Effector memory CD4-positive, alpha-beta T cell (primary cell): ENCODE data around the gene ESF1.

Experiments
- DNase-seq, 3 donors: peaks; one replicate each; pipeline ENCODE4 v3.0.0-alpha.2; 2020
- H3K27ac ChIP-seq: 2 replicates; pipeline ENCODE4 v1.7.0; 2013; ENCODE audit warnings: mild to moderate bottlenecking, low read length, moderate library complexity; ENCODE audit not compliant: insufficient read depth, poor library complexity, severe bottlenecking
- H3K27me3 ChIP-seq: replicated peaks from 2 replicates; pipeline ENCODE4 v1.7.0; 2013; ENCODE audit warnings: mild to moderate bottlenecking, low read length; ENCODE audit not compliant: insufficient read depth, control insufficient read depth, poor library complexity, severe bottlenecking
- H3K36me3 ChIP-seq: 2 replicates; pipeline ENCODE4 v1.7.0; 2013; ENCODE audit warnings: mild to moderate bottlenecking, low read length, moderate library complexity; ENCODE audit not compliant: control insufficient read depth, insufficient read depth
- H3K4me1 ChIP-seq: 2 replicates; pipeline ENCODE4 v1.7.0; 2013; ENCODE audit warnings: low read length, mild to moderate bottlenecking; ENCODE audit not compliant: control insufficient read depth, insufficient read depth, poor library complexity, severe bottlenecking
- H3K4me3 ChIP-seq: 2 replicates; pipeline ENCODE4 v1.7.0; 2013; ENCODE audit warnings: low read length, low read depth, mild to moderate bottlenecking; ENCODE audit not compliant: insufficient read depth, poor library complexity, severe bottlenecking
- H3K9me3 ChIP-seq: 2 replicates; pipeline ENCODE4 v1.7.0; 2013; ENCODE audit warnings: mild to moderate bottlenecking, low read length, moderate library complexity; ENCODE audit not compliant: control insufficient read depth

Gene ESF1

DNA sequence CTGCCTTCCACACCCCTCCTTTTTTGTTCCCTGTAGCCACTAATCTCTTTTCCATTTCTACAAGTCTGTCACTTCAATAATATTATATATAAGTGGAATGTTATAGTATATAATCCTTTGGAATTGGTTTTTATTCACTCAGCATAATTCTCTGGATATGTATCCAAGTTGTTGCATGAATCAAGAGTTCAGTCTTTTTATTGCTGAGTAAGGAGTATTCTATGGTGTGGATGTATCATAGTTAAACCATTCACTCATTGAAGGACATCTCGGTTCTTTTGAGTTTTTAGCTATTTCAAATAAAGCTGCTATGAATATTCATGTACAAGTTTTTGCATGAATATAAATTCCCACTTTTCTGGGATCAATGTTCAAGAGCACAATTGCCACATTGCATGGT is 76.5 kb downstream of the ESF1 start:
- H3K27me3 ChIP-seq, result no peaks in the 10 kb centered on the region
- H3K27ac ChIP-seq, result no peak overlapping the region
- no peaks in the 10 kb centered on the region for H3K36me3 ChIP-seq
- H3K4me3 ChIP-seq, result no peak overlapping the region
- H3K4me1 ChIP-seq, result no peaks in the 10 kb centered on the region
- no peaks in the 10 kb centered on the region for H3K9me3 ChIP-seq
- DNase-seq, result no peak

- no peak for DNase-seq
- Histone ChIP-seq H3K9me3 (no peaks in the 10 kb centered on the region), H3K4me3 (no peak overlapping the region), H3K27ac (no peak overlapping the region), H3K4me1 (no peaks in the 10 kb centered on the region), H3K27me3 (no peaks in the 10 kb centered on the region), H3K36me3 (no peaks in the 10 kb centered on the region)
Observed at GRCh38 chr20:13703265-13703664, 81.5 kb downstream of the ESF1 start.

- Histone ChIP-seq H3K9me3 (no peaks in the 10 kb centered on the region), H3K4me3 (no peak overlapping the region), H3K27me3 (no peaks in the 10 kb centered on the region), H3K4me1 (no peaks in the 10 kb centered on the region), H3K36me3 (no peaks in the 10 kb centered on the region), H3K27ac (no peak overlapping the region)
- DNase-seq, result no peak
Observed at GRCh38 chr20:13701486-13701885, 83.2 kb downstream of the ESF1 start.

DNA sequence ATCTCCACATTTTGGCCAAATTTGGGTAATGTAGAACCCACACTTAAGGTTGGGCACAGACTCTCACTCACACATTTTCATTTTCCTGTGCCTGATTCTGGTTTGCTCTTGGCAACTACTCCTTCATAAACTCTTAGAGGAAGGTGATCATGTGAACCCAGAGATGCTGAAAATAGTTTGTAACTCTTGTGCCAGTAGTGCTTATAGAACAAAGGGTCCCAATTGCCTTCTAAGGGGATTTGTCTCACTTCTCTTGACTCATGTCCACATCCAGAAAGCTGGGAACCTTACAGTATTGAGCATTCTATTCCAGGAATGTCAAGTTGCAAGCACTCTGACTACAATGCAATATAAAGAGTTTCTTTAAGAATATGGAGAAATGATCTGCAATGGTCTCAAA is 84.0 kb downstream of the ESF1 start:
- Histone ChIP-seq H3K27ac (no peak overlapping the region), H3K36me3 (no peaks in the 10 kb centered on the region), H3K4me1 (no peaks in the 10 kb centered on the region), H3K4me3 (no peak overlapping the region), H3K9me3 (no peaks in the 10 kb centered on the region), H3K27me3 (no peaks in the 10 kb centered on the region)
- no peak for DNase-seq

- no peaks in the 10 kb centered on the region for H3K9me3 ChIP-seq
- H3K36me3 ChIP-seq, result no peaks in the 10 kb centered on the region
- no peak for DNase-seq
- H3K4me1 ChIP-seq, result no peaks in the 10 kb centered on the region
- H3K27ac ChIP-seq, result no peak overlapping the region
- peaks cover 4% of the 10 kb centered on the region for H3K27me3 ChIP-seq
- no peak overlapping the region for H3K4me3 ChIP-seq
Observed at GRCh38 chr20:13694420-13695150, 90.1 kb downstream of the ESF1 start.

GRCh38 chr20:13692802-13693736 is 91.7 kb downstream of the ESF1 start:
- H3K9me3 ChIP-seq, result no peaks in the 10 kb centered on the region
- no peak overlapping the region for H3K27ac ChIP-seq
- no peaks in the 10 kb centered on the region for H3K36me3 ChIP-seq
- H3K4me1 ChIP-seq, result no peaks in the 10 kb centered on the region
- H3K4me3 ChIP-seq, result no peak overlapping the region
- no peak for DNase-seq
- peaks cover 4% of the 10 kb centered on the region for H3K27me3 ChIP-seq

GRCh38 chr20:13690943-13691342 is 93.8 kb downstream of the ESF1 start:
- Histone ChIP-seq H3K4me3 (no peak overlapping the region), H3K27ac (no peak overlapping the region), H3K27me3 (peaks cover 4% of the 10 kb centered on the region), H3K36me3 (no peaks in the 10 kb centered on the region), H3K4me1 (no peaks in the 10 kb centered on the region), H3K9me3 (no peaks in the 10 kb centered on the region)
- DNase-seq, result no peak

DNA sequence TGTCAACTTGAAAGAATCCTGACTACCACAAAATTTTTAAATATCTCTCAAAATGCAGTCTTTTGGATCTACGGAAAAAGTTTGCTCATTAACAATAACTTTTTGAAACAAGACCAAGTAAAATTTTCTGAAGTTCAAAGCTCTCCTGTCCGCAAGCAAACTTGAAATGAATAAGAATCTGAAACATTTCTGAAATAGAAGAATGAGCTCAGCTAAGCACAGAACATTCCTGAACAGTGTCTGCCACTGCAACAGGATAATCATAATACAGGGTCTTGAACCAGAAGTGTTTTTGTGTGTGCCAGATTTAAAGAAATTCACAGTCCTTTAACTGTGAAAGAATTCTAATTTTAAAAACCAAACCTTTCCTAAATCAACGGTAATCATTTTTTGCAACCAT is 96.9 kb downstream of the ESF1 start:
- H3K27me3 ChIP-seq, result no peaks in the 10 kb centered on the region
- no peaks in the 10 kb centered on the region for H3K36me3 ChIP-seq
- no peak overlapping the region for H3K4me3 ChIP-seq
- H3K27ac ChIP-seq, result no peak overlapping the region
- DNase-seq, result no peak
- H3K4me1 ChIP-seq, result no peaks in the 10 kb centered on the region
- H3K9me3 ChIP-seq, result no peaks in the 10 kb centered on the region

DNA sequence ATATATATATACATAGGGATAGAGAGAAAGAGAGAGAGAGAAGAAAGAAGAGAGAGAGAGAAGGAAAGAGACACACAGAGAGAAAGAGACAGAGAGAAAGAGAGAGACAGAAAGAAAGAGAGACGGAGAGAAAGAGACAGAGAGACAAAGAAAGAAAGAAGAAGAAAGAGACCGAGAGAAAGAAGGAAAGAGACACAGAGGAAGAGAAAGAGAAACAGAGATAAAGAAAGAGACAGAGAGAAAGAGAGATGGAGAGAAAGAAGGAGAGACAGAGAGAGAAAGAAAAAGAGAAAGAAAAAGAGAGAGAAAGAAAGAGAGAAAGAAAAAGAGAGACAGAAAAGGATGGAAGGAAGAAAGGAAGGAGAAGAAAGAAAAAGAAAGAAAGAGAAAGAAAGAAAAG is 99.1 kb downstream of the ESF1 start:
- no peaks in the 10 kb centered on the region for H3K36me3 ChIP-seq
- DNase-seq, result no peak
- no peak overlapping the region for H3K4me3 ChIP-seq
- no peaks in the 10 kb centered on the region for H3K27me3 ChIP-seq
- H3K9me3 ChIP-seq, result no peaks in the 10 kb centered on the region
- no peak overlapping the region for H3K27ac ChIP-seq
- no peaks in the 10 kb centered on the region for H3K4me1 ChIP-seq

DNA sequence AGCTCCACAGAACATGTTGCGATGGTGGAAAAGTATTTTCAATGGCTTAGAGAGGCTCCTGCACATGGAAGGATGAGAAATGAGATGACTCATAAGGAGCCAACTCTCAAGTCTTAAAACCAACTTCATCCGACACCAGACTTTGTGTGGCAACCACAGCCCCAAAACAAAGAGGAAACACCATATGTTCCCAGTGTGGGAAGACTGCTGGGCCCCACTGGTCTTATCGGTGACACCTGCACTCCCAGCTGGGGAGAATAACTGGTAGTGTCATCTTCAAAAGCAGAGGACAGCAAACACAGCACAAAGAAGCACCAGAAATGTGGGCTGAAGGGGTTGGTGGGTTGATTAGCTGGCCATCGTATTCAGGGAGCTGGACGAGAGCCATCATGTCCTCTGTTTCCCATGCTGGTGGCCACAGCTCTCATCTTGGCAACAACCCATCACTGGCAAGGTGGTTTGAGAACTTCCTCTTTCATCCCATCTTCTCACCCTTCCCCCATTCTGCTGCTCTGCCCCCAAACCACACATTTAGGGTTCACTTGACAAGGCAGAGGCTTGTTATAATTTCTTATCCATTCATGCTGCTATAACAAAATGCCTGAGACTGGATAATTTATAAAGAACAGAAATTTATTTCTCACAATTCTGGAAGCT is 100.0 kb downstream of the ESF1 start:
- H3K9me3 ChIP-seq, result no peaks in the 10 kb centered on the region
- H3K4me3 ChIP-seq, result no peak overlapping the region
- H3K36me3 ChIP-seq, result no peaks in the 10 kb centered on the region
- H3K4me1 ChIP-seq, result no peaks in the 10 kb centered on the region
- no peak overlapping the region for H3K27ac ChIP-seq
- no peak for DNase-seq
- no peaks in the 10 kb centered on the region for H3K27me3 ChIP-seq
